HepG2 (cell line): ENCODE data around the gene SBNO2. TPM values are rescaled to one million over a fixed set of nuclear protein-coding genes. Genes with fewer than 3 reads are reported as not detected.

Experiments used
- ATAC-seq: fragments of 200-7000 bp; cut with Tn5 transposase; 3 replicates; pipeline ENCODE4 v1.9.1; 2020; ENCODE audit warnings: mild to moderate bottlenecking, moderate library complexity
- BruUV-seq: library from RNA; stranded (reverse); fragments of 400-500 nt; replicated peaks from 2 replicates; lab custom pipeline; 2021; lab: Mats Ljungman, UMichigan
- CTCF ChIA-PET: fragments of 300-600 bp; formaldehyde crosslinking; extraction: SDS; loops from one replicate; lab custom pipeline; 2021; ENCODE audit warnings: low total read pairs, inconsistent platforms, low intra/inter-chr PET ratio; lab: Yijun Ruan, JAX
- POLR2A ChIA-PET: fragments of 350-600 bp; sonication (Branson Sonifier 250); formaldehyde crosslinking; loops from one replicate; lab custom pipeline; 2020; ENCODE audit warnings: antibody characterized with exemption, inconsistent platforms; lab: Yijun Ruan, JAX
- DNase-seq: peaks from one replicate; pipeline ENCODE4 v3.0.0-alpha.2; 2015; ENCODE audit warnings: low spot score
- FAIRE-seq: peaks from 3 replicates; lab custom pipeline; 2011; peaks lifted over from hg19 to GRCh38; lab: Jason Lieb, UNC
- H2AFZ ChIP-seq: one replicate; pipeline ENCODE4 v1.6.1; 2011; ENCODE audit warnings: low read length, inconsistent platforms
- H3K27ac ChIP-seq: fragments of 300-600 bp; 3 replicates; pipeline ENCODE4 v1.8.0; 2011; ENCODE audit warnings: mixed run types, mild to moderate bottlenecking, mixed read lengths, low read length, inconsistent platforms; ENCODE audit not compliant: insufficient read depth; ENCODE audit errors: extremely low read length
- H3K27me3 ChIP-seq, 2 experiments: fragments of 200-600 bp in 1 of 2; 2 replicates in 1 of 2; 3 replicates in 1 of 2; pipeline versions ENCODE4 v1.6.0 to v1.8.0; 2011; ENCODE audit warnings: low read length in 2 of 2, mild to moderate bottlenecking in 2 of 2, moderate library complexity in 2 of 2, inconsistent platforms in 1 of 2; ENCODE audit not compliant: insufficient read depth in 2 of 2, control insufficient read depth in 1 of 2
- H3K36me3 ChIP-seq, 2 experiments: fragments of 200-600 bp in 1 of 2; replicated peaks in 1 of 2; 2 replicates in 1 of 2; 3 replicates in 1 of 2; pipeline versions ENCODE4 v1.5.1 to v1.8.0; 2011; ENCODE audit warnings: low read length in 2 of 2, inconsistent platforms in 1 of 2; ENCODE audit not compliant: insufficient read depth in 2 of 2, control insufficient read depth in 1 of 2
- H3K4me1 ChIP-seq: 2 replicates; pipeline ENCODE4 v1.5.1; 2012; ENCODE audit warnings: low read length, inconsistent platforms; ENCODE audit not compliant: insufficient read depth
- H3K4me2 ChIP-seq: 2 replicates; pipeline ENCODE4 v1.6.0; 2011; ENCODE audit warnings: low read depth, low read length, inconsistent platforms
- H3K4me3 ChIP-seq, 3 experiments: fragments of 200-600 bp in 1 of 3; sonication (generic), shearing (Covaris generic) in 1 of 3; replicated peaks in 1 of 3; 2 replicates each; pipeline ENCODE4 v1.5.1; 2011 to 2016; ENCODE audit warnings: low read length in 3 of 3, inconsistent platforms in 2 of 3, low read depth in 2 of 3, mild to moderate bottlenecking in 2 of 3, control low read depth in 1 of 3, mixed read lengths in 1 of 3; ENCODE audit not compliant: insufficient read depth in 1 of 3
- H3K79me2 ChIP-seq: one replicate; pipeline ENCODE4 v1.6.1; 2011; ENCODE audit warnings: low read length, inconsistent platforms; ENCODE audit not compliant: insufficient read depth
- H3K9ac ChIP-seq: 2 replicates; pipeline ENCODE4 v1.6.0; 2011; ENCODE audit warnings: mild to moderate bottlenecking, low read depth, low read length, inconsistent platforms; ENCODE audit not compliant: insufficient read depth
- H3K9me3 ChIP-seq: 2 replicates; pipeline ENCODE4 v1.5.1; 2012; ENCODE audit warnings: mild to moderate bottlenecking, low read length
- H4K20me1 ChIP-seq: 2 replicates; pipeline ENCODE4 v1.6.0; 2011; ENCODE audit warnings: inconsistent platforms, mild to moderate bottlenecking, low read length, moderate library complexity; ENCODE audit not compliant: insufficient read depth
- RARA ChIP-seq: IDR thresholded peaks from 2 replicates; pipeline ENCODE4 v1.6.1; 2016; ENCODE audit warnings: missing genetic modification reagents, missing compliant biosample characterization
- RELA ChIP-seq: sonication (generic); formaldehyde crosslinking; IDR thresholded peaks from 2 replicates; pipeline ENCODE4 v1.4.0; 2020; ENCODE audit warnings: missing genetic modification reagents
- TRIM24 ChIP-seq: sonication (generic); formaldehyde crosslinking; IDR thresholded peaks from 2 replicates; pipeline ENCODE4 v1.8.0; 2022; ENCODE audit warnings: mild to moderate bottlenecking, missing genetic modification reagents
- ZNF3 ChIP-seq: IDR thresholded peaks from 2 replicates; pipeline ENCODE4 v1.7.0; 2017; ENCODE audit warnings: inconsistent platforms
- ZNF513 ChIP-seq: sonication (generic); formaldehyde crosslinking; conservative IDR thresholded peaks from 2 replicates; pipeline ENCODE4 v1.5.0; 2020; ENCODE audit warnings: missing genetic modification reagents
- ZNF614 ChIP-seq: IDR thresholded peaks from 2 replicates; pipeline ENCODE4 v1.6.1; 2018; ENCODE audit warnings: missing biosample characterization, missing genetic modification reagents, inconsistent platforms, borderline replicate concordance
- ZNF883 ChIP-seq: sonication (generic); formaldehyde crosslinking; IDR thresholded peaks from 2 replicates; pipeline ENCODE4 v1.5.1; 2020; ENCODE audit warnings: mild to moderate bottlenecking, missing genetic modification reagents; ENCODE audit errors: not compliant biosample characterization
- WGBS: methylation state at CpG from one replicate; pipeline ENCODE4 v1.1.6; 2017; ENCODE audit warnings: low lambda C conversion rate; 5-methylcytosine and 5-hydroxymethylcytosine counted together
- in situ Hi-C: cut with HindIII; loops from 2 replicates; pipeline ENCODE4 v1.10.0; 2017; ENCODE audit warnings: low pct_unique_long_range_greater_than_20kb; ENCODE audit not compliant: extremely low pct_ligation_motif_present
- intact Hi-C: fragments of 100-400 bp; cut with micrococcal nuclease; formaldehyde crosslinking; loops from one replicate; pipeline ENCODE4 v1.10.0; 2022; ENCODE audit not compliant: unreplicated experiment
- polyA plus RNA-seq, 8 experiments: library from polyadenylated mRNA; depleted of rRNA in 3 of 8; stranded (reverse) in 7 of 8; unstranded in 1 of 8; fragments of >200 nt; fragmentation: Illumina TruSeq in 4 of 8; extraction: Trizol in 4 of 8; gene quantifications; 2 replicates each; pipeline versions ENCODE4 v1.2.1 to v1.2.3, GENCODE V29; 2011 to 2016; ENCODE audit warnings: low read depth in 4 of 8, missing spikeins in 1 of 8, mixed read lengths in 1 of 8; ENCODE audit not compliant: insufficient read depth in 1 of 8
- total RNA-seq, 5 experiments: library from RNA; depleted of rRNA; stranded (reverse); fragments of >200 nt; fragmentation: Illumina TruSeq; extraction: Trizol; gene quantifications; 2 replicates each; pipeline ENCODE4 v1.2.3, GENCODE V29; 2016; ENCODE audit warnings: low read depth in 1 of 5
- TF ChIP-seq, protein P1 (sequence below): sonication (generic); formaldehyde crosslinking; IDR thresholded peaks from 2 replicates; pipeline ENCODE4 v1.9.0; 2022; ENCODE audit warnings: low read depth, missing genetic modification reagents

Gene SBNO2
- total and polyA plus RNA-seq, 2 of the 13 experiments (the other 11 are each of a cell fraction or from before 2014, with no cell fraction given): 8.6 to 10.4 TPM

DNA sequence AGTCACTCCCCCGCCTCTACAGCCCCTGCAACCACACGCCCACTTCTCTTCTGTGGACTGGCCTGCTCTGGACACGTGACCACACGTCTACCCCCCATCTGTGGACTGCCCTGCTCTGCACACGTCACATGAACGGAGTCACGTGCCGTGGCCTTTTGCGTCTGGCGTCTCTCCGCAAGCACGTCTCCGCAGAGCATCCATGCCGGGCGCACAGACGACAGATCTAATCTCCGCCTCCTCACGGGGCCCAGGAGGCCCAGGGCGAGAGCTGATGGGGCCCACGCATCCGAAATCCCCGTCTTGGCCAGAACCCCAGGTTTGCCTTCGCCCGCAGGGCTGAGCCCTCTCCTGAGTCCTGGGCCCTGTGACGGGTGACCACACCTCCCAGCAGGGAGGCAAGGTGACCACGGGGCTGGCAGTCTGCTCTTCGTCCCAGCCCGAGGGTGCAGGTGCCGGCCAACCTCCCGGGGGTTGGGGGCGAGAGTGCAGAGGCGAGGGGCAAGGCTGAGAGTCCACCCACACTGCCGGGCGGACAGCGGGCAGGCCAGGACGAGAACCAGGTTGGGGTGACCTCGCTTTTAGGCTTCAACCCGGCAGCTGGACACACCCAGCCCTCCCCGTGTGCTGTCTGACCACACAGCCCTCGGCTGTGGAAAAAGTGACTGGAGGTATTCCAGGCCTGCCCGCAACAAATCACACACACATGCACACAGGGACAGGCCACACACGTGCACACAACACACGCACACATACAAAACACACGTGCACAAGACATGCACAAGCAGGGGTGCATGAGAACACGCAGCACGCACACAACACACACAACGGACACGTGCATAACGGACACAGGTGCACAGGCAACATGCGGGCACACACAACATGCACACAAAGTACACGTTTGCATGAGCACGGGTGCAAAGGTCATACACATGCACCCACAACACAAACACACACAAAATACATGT, 3.9 kb downstream of the SBNO2 start (continued):
- TF ChIP-seq ZNF513 (CRISPR knock-in tag) (no peak), ZNF614 (CRISPR knock-in tag) (no peak), ZNF3 (CRISPR knock-in tag) (no peak), TRIM24 (CRISPR knock-in tag) (peak; percentile 41; the same call in 1 of the 2 replicates), RELA (no peak)

GRCh38 chr19:1169411-1169791, 4.7 kb downstream of the SBNO2 start:
- Histone ChIP-seq H4K20me1 (peaks cover 12% of the 10 kb centered on the region), H3K4me3 (peak overlapping the region in 1 of 3 experiments; percentile 34; a peak in 1 of 6 replicates), H3K27me3 (no peaks in the 10 kb centered on the region), H3K79me2 (peaks cover 67% of the 10 kb centered on the region), H3K9ac (peak overlapping the region; percentile 34), H3K36me3 (no peaks in the 10 kb centered on the region; a peak in 1 of 5 replicates), H3K4me2 (peak overlapping the region; percentile 46), H3K27ac (peak overlapping the region; percentile 59), H3K4me1 (peaks cover 65% of the 10 kb centered on the region), H2AFZ (no peak overlapping the region), H3K9me3 (no peaks in the 10 kb centered on the region)
- POLR2A ChIA-PET: interaction anchor here (0.6 kb wide), 1 partner anchor 33 kb away, joined by 3 read pairs; no protein-coding TSS in a partner anchor
- FAIRE-seq (no peak), DNase-seq (no peak), ATAC-seq (no peak)
- BruUV-seq: no TSS peak
- 93% methylated on average over 5 of the region's 10 CpGs for WGBS
- in situ Hi-C loops: no loop called here
- intact Hi-C loops: no loop called here
- TF ChIP-seq ZNF883 (CRISPR knock-in tag) (peak; percentile 28), RARA (CRISPR knock-in tag) (no peak)
- TF ChIP-seq, protein P1, sequence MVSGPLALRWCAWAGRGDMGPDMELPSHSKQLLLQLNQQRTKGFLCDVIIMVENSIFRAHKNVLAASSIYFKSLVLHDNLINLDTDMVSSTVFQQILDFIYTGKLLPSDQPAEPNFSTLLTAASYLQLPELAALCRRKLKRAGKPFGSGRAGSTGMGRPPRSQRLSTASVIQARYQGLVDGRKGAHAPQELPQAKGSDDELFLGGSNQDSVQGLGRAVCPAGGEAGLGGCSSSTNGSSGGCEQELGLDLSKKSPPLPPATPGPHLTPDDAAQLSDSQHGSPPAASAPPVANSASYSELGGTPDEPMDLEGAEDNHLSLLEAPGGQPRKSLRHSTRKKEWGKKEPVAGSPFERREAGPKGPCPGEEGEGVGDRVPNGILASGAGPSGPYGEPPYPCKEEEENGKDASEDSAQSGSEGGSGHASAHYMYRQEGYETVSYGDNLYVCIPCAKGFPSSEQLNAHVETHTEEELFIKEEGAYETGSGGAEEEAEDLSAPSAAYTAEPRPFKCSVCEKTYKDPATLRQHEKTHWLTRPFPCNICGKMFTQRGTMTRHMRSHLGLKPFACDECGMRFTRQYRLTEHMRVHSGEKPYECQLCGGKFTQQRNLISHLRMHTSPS (CRISPR knock-in tag): peak; percentile 19; the same call in 1 of the 2 replicates
- CTCF ChIA-PET: no interaction called here
